Natural killer cell (primary cell): ENCODE measurements around the gene TRAPPC6A. TPM values are rescaled to one million over a fixed set of nuclear protein-coding genes. Genes with fewer than 3 reads are reported as not detected.

Experiments used
- ATAC-seq, 3 donors: fragments of 150-1000 bp in 2 of 3; fragments of 200-7000 bp in 1 of 3; cut with Tn5 transposase; 1 replicate in 1 of 3; 2 replicates in 2 of 3; pipeline ENCODE4 v1.10.0; 2021; ENCODE audit warnings: mild to moderate bottlenecking in 2 of 3, moderate library complexity in 2 of 3
- DNase-seq, 2 donors: peaks; one replicate each; pipeline versions ENCODE4 v3.0.0 to v3.0.0-alpha.2; 2013 to 2021; ENCODE audit warnings: mixed read lengths in 1 of 2
- H3K27ac ChIP-seq: one replicate; pipeline ENCODE4 v1.5.1; 2013; ENCODE audit warnings: mild to moderate bottlenecking, low read length
- H3K27me3 ChIP-seq: one replicate; pipeline ENCODE4 v1.6.1; 2013; ENCODE audit warnings: low read length; ENCODE audit not compliant: control insufficient read depth, insufficient read depth
- H3K36me3 ChIP-seq: one replicate; pipeline ENCODE4 v1.6.1; 2013; ENCODE audit warnings: low read length; ENCODE audit not compliant: control insufficient read depth, insufficient read depth
- H3K4me1 ChIP-seq: one replicate; pipeline ENCODE4 v1.6.1; 2013; ENCODE audit warnings: low read length; ENCODE audit not compliant: control insufficient read depth, insufficient read depth
- H3K4me3 ChIP-seq: one replicate; pipeline ENCODE4 v1.5.1; 2013; ENCODE audit warnings: low read length
- H3K9me3 ChIP-seq: one replicate; pipeline ENCODE4 v1.6.1; 2013; ENCODE audit warnings: low read length; ENCODE audit not compliant: control insufficient read depth, insufficient read depth
- H3K27ac Mint-ChIP-seq, 2 donors: one replicate each; pipeline ENCODE4 v1.8.0; 2022; ENCODE audit warnings: mild to moderate bottlenecking in 2 of 2, mixed read lengths in 2 of 2, moderate library complexity in 1 of 2
- H3K27me3 Mint-ChIP-seq, 2 donors: one replicate each; pipeline ENCODE4 v1.8.0; 2022; ENCODE audit warnings: low read depth in 2 of 2, mixed read lengths in 2 of 2
- H3K36me3 Mint-ChIP-seq: one replicate; pipeline ENCODE4 v1.8.0; 2022; ENCODE audit warnings: mixed read lengths
- H3K4me1 Mint-ChIP-seq, 2 donors: one replicate each; pipeline ENCODE4 v1.8.0; 2022; ENCODE audit warnings: mixed read lengths in 2 of 2
- H3K4me3 Mint-ChIP-seq: one replicate; pipeline ENCODE4 v1.8.0; 2022; ENCODE audit warnings: mild to moderate bottlenecking, moderate library complexity, mixed read lengths
- H3K9me3 Mint-ChIP-seq, 2 donors: one replicate each; pipeline ENCODE4 v1.8.0; 2022; ENCODE audit warnings: mixed read lengths in 2 of 2
- WGBS: methylation state at CpG from one replicate; pipeline ENCODE4 v1.1.7; 2013; ENCODE audit warnings: missing lambda C conversion rate; ENCODE audit not compliant: insufficient coverage; 5-methylcytosine and 5-hydroxymethylcytosine counted together
- intact Hi-C: fragments of 100-400 bp; cut with micrococcal nuclease; formaldehyde crosslinking; loops from one replicate; pipeline ENCODE4 v1.14.2; 2022
- total RNA-seq, 4 donors: library from RNA; stranded (reverse); fragments of 120-200 nt in 1 of 4; gene quantifications; one replicate each; pipeline versions ENCODE4 v1.2.3 to v1.2.4, GENCODE V29; 2013 to 2022
- TF ChIP-seq, protein P1 (sequence below): fragments of 200-600 bp; IDR thresholded peaks from one replicate; pipeline ENCODE4 v1.8.0; 2022; ENCODE audit warnings: antibody characterized with exemption

Gene TRAPPC6A
- total RNA-seq, 3 donors from 2014 or later (not counting 1 experiment from before 2014, with no cell fraction given) = 38.0 to 47.0 (median 45.2) TPM

GRCh38 chr19:45191375-45191774, 13.3 kb upstream of the TRAPPC6A start:
- intact Hi-C loops = no loop called here
- H3K4me3 ChIP-seq = no peak overlapping the region
- Mint-ChIP-seq H3K27me3 (no peaks in the 10 kb centered on the region), H3K36me3 (no peaks in the 10 kb centered on the region), H3K9me3 (peaks cover 0 to 3% of the 10 kb centered on the region in 2 donors), H3K4me3 (no peak overlapping the region), H3K27ac (no peak overlapping the region), H3K4me1 (no peaks in the 10 kb centered on the region)
- no peaks in the 10 kb centered on the region for H3K9me3 ChIP-seq
- WGBS = 91% methylated on average over 3 of the region's 4 CpGs
- no peaks in the 10 kb centered on the region for H3K36me3 ChIP-seq
- ATAC-seq (no peak), DNase-seq (no peak)
- peaks cover 5% of the 10 kb centered on the region for H3K4me1 ChIP-seq
- no peak overlapping the region for H3K27ac ChIP-seq
- H3K27me3 ChIP-seq = no peaks in the 10 kb centered on the region
- TF ChIP-seq, protein P1, sequence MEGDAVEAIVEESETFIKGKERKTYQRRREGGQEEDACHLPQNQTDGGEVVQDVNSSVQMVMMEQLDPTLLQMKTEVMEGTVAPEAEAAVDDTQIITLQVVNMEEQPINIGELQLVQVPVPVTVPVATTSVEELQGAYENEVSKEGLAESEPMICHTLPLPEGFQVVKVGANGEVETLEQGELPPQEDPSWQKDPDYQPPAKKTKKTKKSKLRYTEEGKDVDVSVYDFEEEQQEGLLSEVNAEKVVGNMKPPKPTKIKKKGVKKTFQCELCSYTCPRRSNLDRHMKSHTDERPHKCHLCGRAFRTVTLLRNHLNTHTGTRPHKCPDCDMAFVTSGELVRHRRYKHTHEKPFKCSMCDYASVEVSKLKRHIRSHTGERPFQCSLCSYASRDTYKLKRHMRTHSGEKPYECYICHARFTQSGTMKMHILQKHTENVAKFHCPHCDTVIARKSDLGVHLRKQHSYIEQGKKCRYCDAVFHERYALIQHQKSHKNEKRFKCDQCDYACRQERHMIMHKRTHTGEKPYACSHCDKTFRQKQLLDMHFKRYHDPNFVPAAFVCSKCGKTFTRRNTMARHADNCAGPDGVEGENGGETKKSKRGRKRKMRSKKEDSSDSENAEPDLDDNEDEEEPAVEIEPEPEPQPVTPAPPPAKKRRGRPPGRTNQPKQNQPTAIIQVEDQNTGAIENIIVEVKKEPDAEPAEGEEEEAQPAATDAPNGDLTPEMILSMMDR = no peak

GRCh38 chr19:45189971-45190370, 11.9 kb upstream of the TRAPPC6A start:
- intact Hi-C loops = no loop called here
- Histone ChIP-seq H3K9me3 (no peaks in the 10 kb centered on the region), H3K4me3 (no peak overlapping the region), H3K4me1 (peaks cover 5% of the 10 kb centered on the region), H3K27ac (no peak overlapping the region), H3K36me3 (no peaks in the 10 kb centered on the region), H3K27me3 (no peaks in the 10 kb centered on the region)
- Mint-ChIP-seq H3K27me3 (no peaks in the 10 kb centered on the region), H3K9me3 (peaks cover 0 to 3% of the 10 kb centered on the region in 2 donors), H3K27ac (no peak overlapping the region), H3K36me3 (no peaks in the 10 kb centered on the region), H3K4me3 (no peak overlapping the region), H3K4me1 (peaks cover 0 to 6% of the 10 kb centered on the region in 2 donors)
- ATAC-seq = no peak
- WGBS = no CpG with 5 or more reads among the region's 1 CpG
- TF ChIP-seq, protein P1 = no peak
- no peak for DNase-seq

GRCh38 chr19:45187421-45188100, 9.5 kb upstream of the TRAPPC6A start:
- Histone ChIP-seq H3K9me3 (no peaks in the 10 kb centered on the region), H3K27me3 (no peaks in the 10 kb centered on the region), H3K4me1 (peaks cover 5% of the 10 kb centered on the region), H3K4me3 (no peak overlapping the region), H3K36me3 (no peaks in the 10 kb centered on the region), H3K27ac (no peak overlapping the region)
- intact Hi-C loops = no loop called here
- no peaks in the 10 kb centered on the region for H3K27me3 Mint-ChIP-seq
- DNase-seq (peak in 1 of 2 donors; percentile 73), ATAC-seq (peak; percentile 73 to 86 (median 83))
- WGBS = 38% methylated on average over 11 of the region's 12 CpGs
- no peak overlapping the region for H3K4me3 Mint-ChIP-seq
- peaks cover 0 to 15% of the 10 kb centered on the region in 2 donors for H3K4me1 Mint-ChIP-seq
- no peak overlapping the region for H3K27ac Mint-ChIP-seq
- TF ChIP-seq, protein P1 = peak; percentile 64
- no peaks in the 10 kb centered on the region for H3K36me3 Mint-ChIP-seq
- H3K9me3 Mint-ChIP-seq = peaks cover 0 to 3% of the 10 kb centered on the region in 2 donors
